Stomach (tissue), 9 donors: ENCODE measurements around the gene MSX1. TPM values are rescaled to one million over a fixed set of nuclear protein-coding genes. Genes with fewer than 3 reads are reported as not detected.

Source experiments
- DNase-seq, 2 donors: peaks; one replicate each; pipeline versions ENCODE4 v3.0.0 to v3.0.0-alpha.2; 2013 to 2019
- H3K27ac ChIP-seq, 5 donors: fragments of 200-600 bp in 4 of 5; sonication (generic) in 4 of 5; one replicate each; pipeline ENCODE4 v1.5.1; 2013 to 2019; ENCODE audit warnings: mild to moderate bottlenecking in 1 of 5, moderate library complexity in 1 of 5
- H3K27me3 ChIP-seq, 3 donors: fragments of 200-600 bp; sonication (generic); one replicate each; pipeline ENCODE4 v1.5.1; 2017 to 2019; ENCODE audit warnings: mixed run types in 1 of 3
- H3K36me3 ChIP-seq, 4 donors: fragments of 200-600 bp; sonication (generic); 1 replicate in 3 of 4; 2 replicates in 1 of 4; pipeline ENCODE4 v1.5.1; 2016 to 2019
- H3K4me1 ChIP-seq, 4 donors: fragments of 200-600 bp; sonication (generic); one replicate each; pipeline ENCODE4 v1.5.1; 2016 to 2019
- H3K4me3 ChIP-seq, 4 donors: fragments of 200-600 bp; sonication (generic) in 3 of 4; one replicate each; pipeline ENCODE4 v1.5.1; 2016 to 2019; ENCODE audit warnings: mild to moderate bottlenecking in 1 of 4
- H3K9me3 ChIP-seq, 4 donors: fragments of 200-600 bp; sonication (generic); one replicate each; pipeline ENCODE4 v1.5.1; 2016 to 2019
- CTCF ChIP-seq, 7 experiments: fragments of 450-650 bp in 4 of 7; fragments of 200-600 bp in 3 of 7; sonication (generic) in 3 of 7; IDR thresholded peaks; one replicate each; pipeline ENCODE4 v1.5.1; 2016 to 2019; ENCODE audit warnings: antibody characterized with exemption in 7 of 7, control low read depth in 2 of 7, mild to moderate bottlenecking in 1 of 7
- EP300 ChIP-seq: sonication (generic); formaldehyde crosslinking; IDR thresholded peaks from one replicate; pipeline ENCODE4 v1.6.1; 2017; ENCODE audit warnings: antibody characterized with exemption
- POLR2A ChIP-seq, 4 donors: fragments of 450-650 bp; IDR thresholded peaks; one replicate each; pipeline ENCODE4 v1.6.1; 2016; ENCODE audit warnings: antibody characterized with exemption in 4 of 4, control low read depth in 2 of 4, mild to moderate bottlenecking in 1 of 4, moderate library complexity in 1 of 4
- POLR2AphosphoS5 ChIP-seq, 3 donors: sonication (generic); formaldehyde crosslinking; IDR thresholded peaks; one replicate each; pipeline ENCODE4 v1.6.1; 2016; ENCODE audit warnings: antibody characterized with exemption in 3 of 3
- WGBS, 5 donors: extraction: QIAGEN DNeasy Blood & Tissue Kit in 3 of 5; methylation state at CpG; one replicate each; pipeline versions ENCODE4 v1.1.5 to v1.1.7; 2013 to 2018; 5-methylcytosine and 5-hydroxymethylcytosine counted together
- intact Hi-C: fragments of 100-400 bp; cut with DNase I; formaldehyde crosslinking; loops from one replicate; pipeline ENCODE4 v1.15.1; 2023; ENCODE audit warnings: low total_unique reads
- polyA plus RNA-seq, 3 donors: library from polyadenylated mRNA; stranded (reverse); fragments of 200-250 nt; gene quantifications; one replicate each; pipeline ENCODE4 v1.2.3, GENCODE V29; 2013
- total RNA-seq, 5 donors: library from RNA; depleted of rRNA; stranded (reverse); fragments of >200 nt; gene quantifications; one replicate each; pipeline versions ENCODE4 v1.1.0 to v1.2.3, GENCODE V29; 2014 to 2016
- donor health status: healthy with polysubstance abuse.
- donor health status: Bipolar disorder and iron deficiency.
- donor health status: healthy.

The MSX1 gene
- total and polyA plus RNA-seq, 8 donors: 0.55 to 6.5 (median 1.1) TPM; not detected in 3

GRCh38 chr4:4851906-4852305 lies 7.6 kb upstream of the MSX1 start:
- no peak overlapping the region for H3K27ac ChIP-seq
- H3K9me3 ChIP-seq: peaks cover 0 to 6% (median 0%) of the 10 kb centered on the region in 4 donors
- H3K4me3 ChIP-seq: no peak overlapping the region
- no peaks in the 10 kb centered on the region for H3K36me3 ChIP-seq
- H3K27me3 ChIP-seq: peaks cover 22 to 99% (median 79%) of the 10 kb centered on the region in 3 donors
- H3K4me1 ChIP-seq: peaks cover 24 to 38% (median 33%) of the 10 kb centered on the region in 4 donors
- no peak for DNase-seq
- intact Hi-C loops: no loop called here
- WGBS, 5 donors: 59 to 71% (median 67%) methylated on average over 7 of the region's 7 CpGs
- TF ChIP-seq POLR2AphosphoS5 (IDR thresholded peaks at IDR 0.05) (no peak), CTCF (IDR thresholded peaks at IDR 0.05) (no peak), POLR2A (IDR thresholded peaks at IDR 0.05) (no peak), EP300 (no peak)

DNA sequence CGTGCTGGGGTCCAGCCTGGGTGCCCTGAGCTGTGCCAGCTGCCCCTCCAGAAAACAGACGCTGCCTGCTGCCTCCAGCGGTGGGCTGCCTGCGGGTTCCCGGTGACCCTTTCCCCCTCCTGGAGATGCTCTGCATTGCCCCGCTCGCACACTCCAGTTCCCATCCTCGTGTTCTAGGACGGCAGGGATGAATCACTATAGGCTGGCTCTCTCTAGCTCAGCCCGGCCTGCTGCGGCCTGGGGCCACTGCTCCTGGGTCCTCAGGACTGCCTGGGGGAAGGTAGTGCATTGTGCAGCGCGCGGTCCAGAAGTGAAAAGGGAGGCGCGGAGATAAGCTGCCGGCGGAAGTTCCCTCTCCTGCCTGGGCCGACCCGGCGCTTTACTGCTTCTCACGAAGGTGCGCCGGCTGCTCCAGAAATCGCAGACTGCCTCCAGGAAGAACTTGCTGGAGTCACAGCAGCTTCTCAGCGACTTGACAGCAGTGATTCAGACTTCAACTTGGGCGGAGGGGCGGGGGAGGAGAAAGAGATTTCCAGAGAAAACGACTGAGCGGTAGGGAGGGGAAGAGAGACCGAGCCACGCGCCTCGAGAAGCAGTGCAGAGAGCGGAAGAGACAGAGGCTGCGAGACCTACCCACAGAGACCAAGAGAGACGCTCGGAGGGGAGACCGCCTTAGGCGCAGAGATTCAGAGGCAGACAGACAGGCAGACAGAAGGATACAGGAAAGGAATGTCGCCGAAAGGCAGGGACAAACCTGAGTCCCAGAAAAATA lies 6.7 kb upstream of the MSX1 start:
- H3K27ac ChIP-seq: no peak overlapping the region

DNA sequence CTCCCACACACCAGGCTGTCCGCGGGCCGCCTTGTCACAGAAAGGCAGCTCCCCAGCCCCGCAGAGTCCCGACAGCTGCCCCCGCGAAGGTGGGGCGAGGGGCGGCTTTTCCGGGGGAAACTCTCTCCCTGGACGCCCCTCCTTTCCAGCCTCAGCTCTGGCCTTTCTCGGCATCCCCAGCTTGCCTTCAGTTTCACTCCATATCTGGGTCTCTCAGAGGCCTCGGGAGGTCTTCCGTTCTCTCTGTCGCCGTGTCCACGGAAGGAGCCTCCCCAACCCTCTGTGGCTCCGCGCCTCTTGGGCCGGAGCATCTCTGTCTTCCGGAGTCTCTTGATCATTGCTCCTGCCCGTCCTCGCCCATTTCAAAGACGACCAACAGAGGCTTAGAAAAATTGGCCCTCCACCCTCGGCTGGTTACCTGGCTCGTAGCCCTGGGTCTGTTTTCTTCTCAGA lies 6.1 kb upstream of the MSX1 start:
- 2 to 5% (median 3%) methylated on average over 25 to 26 of the region's 26 CpGs for WGBS, 5 donors

More for the DNA sequence above, 6.7 kb upstream of the MSX1 start:
- Histone ChIP-seq H3K27me3 (peaks cover 24 to 100% (median 85%) of the 10 kb centered on the region in 3 donors), H3K4me3 (peak overlapping the region; percentile 27 to 43 (median 36)), H3K36me3 (no peaks in the 10 kb centered on the region), H3K4me1 (peaks cover 27 to 47% (median 38%) of the 10 kb centered on the region in 4 donors), H3K9me3 (peaks cover 0 to 11% (median 0%) of the 10 kb centered on the region in 4 donors)
- intact Hi-C loops: no loop called here
- peak; percentile 35 to 66 for DNase-seq
- TF ChIP-seq CTCF (IDR thresholded peaks at IDR 0.05) (no peak), POLR2A (IDR thresholded peaks at IDR 0.05) (no peak), EP300 (no peak), POLR2AphosphoS5 (IDR thresholded peaks at IDR 0.05) (no peak)
- WGBS, 5 donors: 1 to 3% (median 2%) methylated on average over 34 to 42 of the region's 42 CpGs

GRCh38 chr4:4853921-4854648 lies 5.4 kb upstream of the MSX1 start:
- Histone ChIP-seq H3K4me1 (peaks cover 32 to 60% (median 51%) of the 10 kb centered on the region in 4 donors), H3K36me3 (no peaks in the 10 kb centered on the region), H3K9me3 (peaks cover 0 to 21% (median 0%) of the 10 kb centered on the region in 4 donors), H3K4me3 (no peak overlapping the region), H3K27me3 (peaks cover 35 to 100% (median 94%) of the 10 kb centered on the region in 3 donors), H3K27ac (no peak overlapping the region)
- TF ChIP-seq CTCF (IDR thresholded peaks at IDR 0.05) (no peak), POLR2A (IDR thresholded peaks at IDR 0.05) (no peak), POLR2AphosphoS5 (IDR thresholded peaks at IDR 0.05) (no peak)
- 18 to 27% (median 25%) methylated on average over 24 of the region's 24 CpGs for WGBS, 5 donors
- DNase-seq: no peak
- intact Hi-C loops: no loop called here

More for the DNA sequence above, 6.1 kb upstream of the MSX1 start:
- no peak for TF ChIP-seq EP300
- no peaks in the 10 kb centered on the region for H3K36me3 ChIP-seq
- intact Hi-C loops: no loop called here
- peak overlapping the region; percentile 27 to 43 (median 36) for H3K4me3 ChIP-seq
- H3K9me3 ChIP-seq: peaks cover 0 to 17% (median 0%) of the 10 kb centered on the region in 4 donors
- peaks cover 27 to 53% (median 44%) of the 10 kb centered on the region in 4 donors for H3K4me1 ChIP-seq
- DNase-seq: no peak
- H3K27me3 ChIP-seq: peaks cover 31 to 100% (median 91%) of the 10 kb centered on the region in 3 donors
- H3K27ac ChIP-seq: no peak overlapping the region
